HepG2 (cell line): ENCODE measurements around the gene BAG5. TPM values are rescaled to one million over a fixed set of nuclear protein-coding genes. Genes with fewer than 3 reads are reported as not detected.
A peak's percentile ranks its signal among the peaks of the same experiment; 100 is the strongest.

ENCODE experiments used
- DBP ChIP-seq: sonication (generic); formaldehyde crosslinking; IDR thresholded peaks from 2 replicates; pipeline ENCODE4 v1.4.0; 2020; ENCODE audit warnings: missing genetic modification reagents; ENCODE audit errors: not compliant biosample characterization
- ELF1 ChIP-seq: sonication (generic); formaldehyde crosslinking; IDR thresholded peaks from 2 replicates; pipeline ENCODE4 v1.4.0; 2020; ENCODE audit warnings: missing genetic modification reagents
- IRF2 ChIP-seq: IDR thresholded peaks from 2 replicates; pipeline ENCODE4 v1.6.1; 2018; ENCODE audit warnings: missing genetic modification reagents, missing compliant biosample characterization
- SIX4 ChIP-seq: sonication (generic); formaldehyde crosslinking; IDR thresholded peaks from 2 replicates; pipeline ENCODE4 v1.4.0; 2020; ENCODE audit warnings: missing genetic modification reagents
- SP1 ChIP-seq, 2 experiments: fragments of 450-650 bp in 1 of 2; sonication (generic) in 1 of 2; formaldehyde crosslinking in 1 of 2; IDR thresholded peaks; 2 replicates each; pipeline versions ENCODE4 v1.4.0 to v1.6.1; 2016 to 2020; ENCODE audit warnings: missing genetic modification reagents in 1 of 2
- SRY ChIP-seq: sonication (generic); formaldehyde crosslinking; IDR thresholded peaks from 2 replicates; pipeline ENCODE4 v1.8.0; 2022; ENCODE audit warnings: mild to moderate bottlenecking, missing genetic modification reagents
- TBP ChIP-seq: sonication (generic); formaldehyde crosslinking; IDR thresholded peaks from 2 replicates; pipeline ENCODE4 v1.5.0; 2020; ENCODE audit warnings: missing genetic modification reagents
- ZNF225 ChIP-seq: sonication (generic); formaldehyde crosslinking; IDR thresholded peaks from 2 replicates; pipeline ENCODE4 v1.4.0; 2020; ENCODE audit warnings: mild to moderate bottlenecking, missing genetic modification reagents
- ZNF382 ChIP-seq: sonication (generic); formaldehyde crosslinking; IDR thresholded peaks from 2 replicates; pipeline ENCODE4 v1.5.0; 2020; ENCODE audit warnings: missing genetic modification reagents, mild to moderate bottlenecking, borderline replicate concordance
- ZNF510 ChIP-seq: sonication (generic); formaldehyde crosslinking; IDR thresholded peaks from 2 replicates; pipeline ENCODE4 v1.4.0; 2020; ENCODE audit warnings: low read depth, mild to moderate bottlenecking, missing genetic modification reagents
- ZNF569 ChIP-seq: sonication (generic); formaldehyde crosslinking; IDR thresholded peaks from 2 replicates; pipeline ENCODE4 v1.5.0; 2020; ENCODE audit warnings: mild to moderate bottlenecking, missing genetic modification reagents, moderate library complexity, borderline replicate concordance
- ZNF672 ChIP-seq: sonication (generic); formaldehyde crosslinking; IDR thresholded peaks from 2 replicates; pipeline ENCODE4 v1.8.1; 2022; ENCODE audit warnings: missing genetic modification reagents
- ZNF713 ChIP-seq: sonication (generic); formaldehyde crosslinking; IDR thresholded peaks from 2 replicates; pipeline ENCODE4 v1.4.0; 2020; ENCODE audit warnings: mild to moderate bottlenecking, missing genetic modification reagents
- ZNF740 ChIP-seq: sonication (generic); formaldehyde crosslinking; IDR thresholded peaks from 2 replicates; pipeline ENCODE4 v1.4.0; 2020; ENCODE audit warnings: missing genetic modification reagents
- ZNF775 ChIP-seq: sonication (generic); formaldehyde crosslinking; IDR thresholded peaks from 2 replicates; pipeline ENCODE4 v1.4.0; 2020; ENCODE audit warnings: missing genetic modification reagents, mild to moderate bottlenecking, moderate library complexity, borderline replicate concordance
- polyA plus RNA-seq, 8 experiments: library from polyadenylated mRNA; depleted of rRNA in 3 of 8; stranded (reverse) in 7 of 8; unstranded in 1 of 8; fragments of >200 nt; fragmentation: Illumina TruSeq in 4 of 8; extraction: Trizol in 4 of 8; gene quantifications; 2 replicates each; pipeline versions ENCODE4 v1.2.1 to v1.2.3, GENCODE V29; 2011 to 2016; ENCODE audit warnings: low read depth in 4 of 8, missing spikeins in 1 of 8, mixed read lengths in 1 of 8; ENCODE audit not compliant: insufficient read depth in 1 of 8
- total RNA-seq, 5 experiments: library from RNA; depleted of rRNA; stranded (reverse); fragments of >200 nt; fragmentation: Illumina TruSeq; extraction: Trizol; gene quantifications; 2 replicates each; pipeline ENCODE4 v1.2.3, GENCODE V29; 2016; ENCODE audit warnings: low read depth in 1 of 5
- TF ChIP-seq, protein P1 (sequence below): IDR thresholded peaks from 2 replicates; pipeline ENCODE4 v1.6.1; 2016; ENCODE audit warnings: low read depth, control low read depth
- TF ChIP-seq, protein P2 (sequence below): sonication (generic); formaldehyde crosslinking; IDR thresholded peaks from 2 replicates; pipeline ENCODE4 v1.5.0; 2020; ENCODE audit warnings: mild to moderate bottlenecking, missing genetic modification reagents, borderline replicate concordance

Gene BAG5
- total and polyA plus RNA-seq, 2 of the 13 experiments (the other 11 are each of a cell fraction or from before 2014, with no cell fraction given) = 3.5 to 21.0 TPM

- TF ChIP-seq, protein P1, sequence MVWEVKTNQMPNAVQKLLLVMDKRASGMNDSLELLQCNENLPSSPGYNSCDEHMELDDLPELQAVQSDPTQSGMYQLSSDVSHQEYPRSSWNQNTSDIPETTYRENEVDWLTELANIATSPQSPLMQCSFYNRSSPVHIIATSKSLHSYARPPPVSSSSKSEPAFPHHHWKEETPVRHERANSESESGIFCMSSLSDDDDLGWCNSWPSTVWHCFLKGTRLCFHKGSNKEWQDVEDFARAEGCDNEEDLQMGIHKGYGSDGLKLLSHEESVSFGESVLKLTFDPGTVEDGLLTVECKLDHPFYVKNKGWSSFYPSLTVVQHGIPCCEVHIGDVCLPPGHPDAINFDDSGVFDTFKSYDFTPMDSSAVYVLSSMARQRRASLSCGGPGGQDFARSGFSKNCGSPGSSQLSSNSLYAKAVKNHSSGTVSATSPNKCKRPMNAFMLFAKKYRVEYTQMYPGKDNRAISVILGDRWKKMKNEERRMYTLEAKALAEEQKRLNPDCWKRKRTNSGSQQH (CRISPR knock-in tag) = 0 out of 2 replicates have a peak, but pooled peaks have one; percentile 54
- no peak for TF ChIP-seq ZNF510
- TF ChIP-seq ZNF225 = no peak
- no peak for TF ChIP-seq SIX4
- TF ChIP-seq ELF1 (CRISPR knock-in tag) = peak; percentile 24; the same call in 1 of the 2 replicates
- no peak for TF ChIP-seq SP1 (IDR thresholded peaks at IDR 0.05)
- no peak for TF ChIP-seq SP1 (CRISPR knock-in tag; IDR thresholded peaks at IDR 0.05)
- TF ChIP-seq ZNF672 (CRISPR knock-in tag) = no peak
- TF ChIP-seq, protein P2, sequence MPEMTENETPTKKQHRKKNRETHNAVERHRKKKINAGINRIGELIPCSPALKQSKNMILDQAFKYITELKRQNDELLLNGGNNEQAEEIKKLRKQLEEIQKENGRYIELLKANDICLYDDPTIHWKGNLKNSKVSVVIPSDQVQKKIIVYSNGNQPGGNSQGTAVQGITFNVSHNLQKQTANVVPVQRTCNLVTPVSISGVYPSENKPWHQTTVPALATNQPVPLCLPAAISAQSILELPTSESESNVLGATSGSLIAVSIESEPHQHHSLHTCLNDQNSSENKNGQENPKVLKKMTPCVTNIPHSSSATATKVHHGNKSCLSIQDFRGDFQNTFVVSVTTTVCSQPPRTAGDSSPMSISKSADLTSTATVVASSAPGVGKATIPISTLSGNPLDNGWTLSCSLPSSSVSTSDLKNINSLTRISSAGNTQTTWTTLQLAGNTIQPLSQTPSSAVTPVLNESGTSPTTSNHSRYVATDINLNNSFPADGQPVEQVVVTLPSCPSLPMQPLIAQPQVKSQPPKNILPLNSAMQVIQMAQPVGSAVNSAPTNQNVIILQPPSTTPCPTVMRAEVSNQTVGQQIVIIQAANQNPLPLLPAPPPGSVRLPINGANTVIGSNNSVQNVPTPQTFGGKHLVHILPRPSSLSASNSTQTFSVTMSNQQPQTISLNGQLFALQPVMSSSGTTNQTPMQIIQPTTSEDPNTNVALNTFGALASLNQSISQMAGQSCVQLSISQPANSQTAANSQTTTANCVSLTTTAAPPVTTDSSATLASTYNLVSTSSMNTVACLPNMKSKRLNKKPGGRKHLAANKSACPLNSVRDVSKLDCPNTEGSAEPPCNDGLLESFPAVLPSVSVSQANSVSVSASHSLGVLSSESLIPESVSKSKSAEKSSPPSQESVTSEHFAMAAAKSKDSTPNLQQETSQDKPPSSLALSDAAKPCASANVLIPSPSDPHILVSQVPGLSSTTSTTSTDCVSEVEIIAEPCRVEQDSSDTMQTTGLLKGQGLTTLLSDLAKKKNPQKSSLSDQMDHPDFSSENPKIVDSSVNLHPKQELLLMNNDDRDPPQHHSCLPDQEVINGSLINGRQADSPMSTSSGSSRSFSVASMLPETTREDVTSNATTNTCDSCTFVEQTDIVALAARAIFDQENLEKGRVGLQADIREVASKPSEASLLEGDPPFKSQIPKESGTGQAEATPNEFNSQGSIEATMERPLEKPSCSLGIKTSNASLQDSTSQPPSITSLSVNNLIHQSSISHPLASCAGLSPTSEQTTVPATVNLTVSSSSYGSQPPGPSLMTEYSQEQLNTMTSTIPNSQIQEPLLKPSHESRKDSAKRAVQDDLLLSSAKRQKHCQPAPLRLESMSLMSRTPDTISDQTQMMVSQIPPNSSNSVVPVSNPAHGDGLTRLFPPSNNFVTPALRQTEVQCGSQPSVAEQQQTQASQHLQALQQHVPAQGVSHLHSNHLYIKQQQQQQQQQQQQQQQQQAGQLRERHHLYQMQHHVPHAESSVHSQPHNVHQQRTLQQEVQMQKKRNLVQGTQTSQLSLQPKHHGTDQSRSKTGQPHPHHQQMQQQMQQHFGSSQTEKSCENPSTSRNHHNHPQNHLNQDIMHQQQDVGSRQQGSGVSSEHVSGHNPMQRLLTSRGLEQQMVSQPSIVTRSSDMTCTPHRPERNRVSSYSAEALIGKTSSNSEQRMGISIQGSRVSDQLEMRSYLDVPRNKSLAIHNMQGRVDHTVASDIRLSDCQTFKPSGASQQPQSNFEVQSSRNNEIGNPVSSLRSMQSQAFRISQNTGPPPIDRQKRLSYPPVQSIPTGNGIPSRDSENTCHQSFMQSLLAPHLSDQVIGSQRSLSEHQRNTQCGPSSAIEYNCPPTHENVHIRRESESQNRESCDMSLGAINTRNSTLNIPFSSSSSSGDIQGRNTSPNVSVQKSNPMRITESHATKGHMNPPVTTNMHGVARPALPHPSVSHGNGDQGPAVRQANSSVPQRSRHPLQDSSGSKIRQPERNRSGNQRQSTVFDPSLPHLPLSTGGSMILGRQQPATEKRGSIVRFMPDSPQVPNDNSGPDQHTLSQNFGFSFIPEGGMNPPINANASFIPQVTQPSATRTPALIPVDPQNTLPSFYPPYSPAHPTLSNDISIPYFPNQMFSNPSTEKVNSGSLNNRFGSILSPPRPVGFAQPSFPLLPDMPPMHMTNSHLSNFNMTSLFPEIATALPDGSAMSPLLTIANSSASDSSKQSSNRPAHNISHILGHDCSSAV (CRISPR knock-in tag) = no peak
- TF ChIP-seq ZNF713 (CRISPR knock-in tag) = no peak
- no peak for TF ChIP-seq SRY (CRISPR knock-in tag)
- 0 out of 2 replicates have a peak, but pooled peaks have one; percentile 86 for TF ChIP-seq TBP
- no peak for TF ChIP-seq ZNF775 (CRISPR knock-in tag)
- TF ChIP-seq ZNF382 (CRISPR knock-in tag) = no peak
- TF ChIP-seq ZNF569 = no peak
- peak; percentile 66; the same call in 1 of the 2 replicates for TF ChIP-seq ZNF740 (CRISPR knock-in tag)
- TF ChIP-seq DBP (CRISPR knock-in tag) = no peak
- TF ChIP-seq IRF2 (CRISPR knock-in tag) = peak; percentile 53; the same call in 1 of the 2 replicates
Observed at GRCh38 chr14:103546652-103547454, 15.6 kb downstream of the BAG5 start (continued).
